Measurements from ENCODE around the gene DGKI.
"Not testable (repeated sequence)": the region's sequence is repeated elsewhere in the genome, so short reads cannot be mapped to it uniquely, and the experiment has no call there.

DGKI gene

DNA sequence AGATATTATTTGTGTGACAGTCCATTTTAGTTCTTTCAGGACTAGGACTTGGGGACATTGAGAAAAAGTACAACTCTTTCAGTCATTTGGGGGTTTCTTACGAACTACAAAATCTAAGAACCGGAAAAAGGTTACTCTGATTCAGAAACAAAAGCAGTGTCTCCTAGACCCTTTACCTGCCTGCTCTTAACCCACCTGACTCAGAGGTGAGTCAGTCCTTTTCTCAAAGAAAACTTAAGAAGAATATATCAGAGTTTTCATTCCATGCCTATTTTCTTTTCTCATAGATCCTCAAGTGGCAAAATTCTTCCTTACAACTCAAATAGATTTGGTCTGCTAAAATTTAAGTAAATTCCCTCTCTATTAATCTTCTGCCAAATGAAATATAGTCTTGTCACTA lies 388.4 kb downstream of the DGKI start:
- DNase-seq = no peak

GRCh38 chr7:137454767-137455166 lies 392.0 kb downstream of the DGKI start:
- DNase-seq = no peak

GRCh38 chr7:137454246-137454724 lies 392.5 kb downstream of the DGKI start:
- no peak for DNase-seq

DNA sequence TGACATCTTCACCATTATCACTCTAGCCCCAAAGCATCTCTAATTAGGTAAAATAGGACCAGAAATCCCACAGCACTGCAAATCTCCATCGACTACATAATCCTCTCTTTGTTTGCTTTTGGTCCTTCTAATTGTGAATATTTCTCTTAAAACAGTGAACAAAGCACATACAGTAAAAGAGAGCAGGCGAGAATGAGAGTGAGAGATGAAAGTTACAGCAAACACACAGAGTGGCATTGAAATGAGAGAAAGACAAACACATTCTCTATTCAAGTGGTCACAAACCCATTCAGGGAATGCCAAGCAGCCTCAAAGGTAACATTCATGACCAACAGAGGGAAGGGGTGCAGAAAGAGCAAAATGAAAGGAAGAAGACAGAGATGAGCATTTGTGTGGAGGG lies 393.4 kb downstream of the DGKI start:
- no peak for DNase-seq

DNA sequence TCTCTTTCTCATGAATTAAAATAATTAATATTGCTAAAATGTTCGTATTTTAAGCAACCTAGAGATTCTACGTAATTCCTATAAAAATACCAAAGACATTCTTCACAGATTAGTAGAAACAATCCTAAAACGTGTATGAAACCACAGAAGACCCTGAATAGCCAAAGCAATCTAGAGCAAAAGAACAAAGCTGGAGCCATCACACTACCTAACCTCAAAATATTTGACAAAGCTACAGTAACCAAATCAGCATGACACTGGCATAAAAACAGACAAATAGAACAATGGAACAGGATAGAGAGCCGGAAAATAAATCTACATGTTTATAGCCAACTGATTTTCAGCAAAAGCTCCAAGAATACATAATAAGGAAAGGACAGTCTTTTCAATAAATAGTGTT lies 397.8 kb downstream of the DGKI start:
- DNase-seq = no peak

DNA sequence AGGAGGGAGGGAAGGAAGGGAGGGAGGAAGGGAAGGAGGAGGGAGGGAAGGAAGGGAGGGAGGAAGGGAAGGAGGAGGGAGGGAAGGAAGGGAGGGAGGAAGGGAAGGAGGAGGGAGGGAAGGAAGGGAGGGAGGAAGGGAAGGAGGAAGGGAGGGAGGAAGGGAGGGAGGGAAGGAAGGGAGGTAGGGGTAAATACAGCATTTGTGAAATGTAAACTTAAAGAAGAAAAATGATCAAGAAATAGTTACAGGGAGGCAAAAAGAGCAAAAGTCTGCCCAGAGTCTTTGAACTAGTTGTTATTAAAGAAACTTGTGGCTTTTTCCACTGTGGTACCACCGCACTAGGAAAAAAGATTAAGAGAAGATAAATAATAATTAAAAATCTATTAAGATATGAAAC lies 398.2 kb downstream of the DGKI start:
- DNase-seq = not testable (repeated sequence)

- DNase-seq = no peak
Measured at GRCh38 chr7:137446025-137446424, 400.7 kb downstream of the DGKI start.

GRCh38 chr7:137445268-137445667 lies 401.5 kb downstream of the DGKI start:
- no peak for DNase-seq

GRCh38 chr7:137443616-137444015 lies 403.2 kb downstream of the DGKI start:
- DNase-seq = no peak

- DNase-seq = no peak
Measured at GRCh38 chr7:137441451-137441850, 405.3 kb downstream of the DGKI start.

- DNase-seq = no peak
Measured at GRCh38 chr7:137439829-137440825, 406.6 kb downstream of the DGKI start.

DNA sequence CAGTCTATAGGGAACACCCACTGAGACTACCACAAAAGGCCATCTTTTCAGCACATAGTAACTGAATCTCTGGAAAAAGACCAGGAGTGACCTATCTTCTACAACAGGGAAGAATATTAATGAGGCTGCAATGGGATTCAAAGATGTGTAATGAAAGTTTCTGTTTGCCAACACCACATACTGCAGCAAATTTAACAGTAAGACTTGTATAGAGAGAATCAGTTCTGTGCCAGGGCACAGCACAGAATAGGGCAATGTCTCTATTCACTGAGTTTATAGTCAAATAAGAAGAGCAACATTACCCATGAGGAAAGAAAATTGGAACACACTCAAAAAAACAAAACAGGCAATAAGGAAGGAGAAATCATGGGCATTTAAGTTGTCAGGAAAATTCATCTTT lies 411.8 kb downstream of the DGKI start:
- no peak for DNase-seq

GRCh38 chr7:137434530-137434929 lies 412.2 kb downstream of the DGKI start:
- DNase-seq = no peak

- DNase-seq = no peak
Measured at GRCh38 chr7:137423321-137423720, 423.5 kb downstream of the DGKI start.

DNA sequence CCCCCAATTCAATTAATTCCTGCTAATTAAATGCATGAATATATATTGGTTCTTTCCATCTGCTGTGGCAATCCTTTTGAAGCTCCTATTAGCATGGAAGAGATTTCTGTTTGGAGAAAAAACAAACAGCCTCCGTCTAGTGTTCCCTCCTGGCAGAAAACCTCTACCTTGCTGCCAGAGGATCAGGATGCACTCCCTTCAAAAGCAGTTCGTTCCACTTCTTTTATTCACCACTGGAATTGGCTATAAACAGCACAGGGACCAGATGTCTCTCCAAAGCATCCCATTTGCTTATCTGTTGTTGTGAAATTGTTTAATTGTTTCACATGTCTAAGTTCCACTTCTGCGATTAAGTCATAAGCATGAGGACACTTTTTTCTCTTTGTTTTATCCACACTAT lies 425.4 kb downstream of the DGKI start:
- no peak for DNase-seq

- no peak for DNase-seq
Measured at GRCh38 chr7:137418841-137419240, 427.9 kb downstream of the DGKI start.

- no peak for DNase-seq
Measured at GRCh38 chr7:137417464-137417863, 429.3 kb downstream of the DGKI start.

DNA sequence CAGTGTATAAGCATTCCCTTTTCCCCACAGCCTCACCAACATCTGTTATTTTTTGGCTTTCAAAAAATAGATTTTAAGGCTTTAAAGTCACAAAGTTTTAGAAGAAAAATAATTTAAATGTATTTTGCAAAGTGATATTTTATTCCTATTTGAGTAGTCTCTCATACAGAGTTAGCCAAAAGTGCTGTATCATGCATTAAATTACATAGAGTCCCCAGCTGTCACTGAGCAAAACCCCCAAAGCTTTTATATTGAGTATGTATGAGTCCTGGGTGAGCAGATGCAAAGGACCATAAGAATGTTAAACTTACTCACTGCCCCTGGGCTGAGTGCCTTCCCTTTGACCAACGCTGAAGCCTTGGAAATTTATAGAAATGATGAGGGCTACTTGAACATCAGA lies 432.9 kb downstream of the DGKI start:
- DNase-seq = no peak

GRCh38 chr7:137411446-137411845 lies 435.3 kb downstream of the DGKI start:
- no peak for DNase-seq

GRCh38 chr7:137408126-137408525 lies 438.6 kb downstream of the DGKI start:
- DNase-seq = no peak

- DNase-seq = no peak
Measured at GRCh38 chr7:137407078-137407477, 439.7 kb downstream of the DGKI start.

DNA sequence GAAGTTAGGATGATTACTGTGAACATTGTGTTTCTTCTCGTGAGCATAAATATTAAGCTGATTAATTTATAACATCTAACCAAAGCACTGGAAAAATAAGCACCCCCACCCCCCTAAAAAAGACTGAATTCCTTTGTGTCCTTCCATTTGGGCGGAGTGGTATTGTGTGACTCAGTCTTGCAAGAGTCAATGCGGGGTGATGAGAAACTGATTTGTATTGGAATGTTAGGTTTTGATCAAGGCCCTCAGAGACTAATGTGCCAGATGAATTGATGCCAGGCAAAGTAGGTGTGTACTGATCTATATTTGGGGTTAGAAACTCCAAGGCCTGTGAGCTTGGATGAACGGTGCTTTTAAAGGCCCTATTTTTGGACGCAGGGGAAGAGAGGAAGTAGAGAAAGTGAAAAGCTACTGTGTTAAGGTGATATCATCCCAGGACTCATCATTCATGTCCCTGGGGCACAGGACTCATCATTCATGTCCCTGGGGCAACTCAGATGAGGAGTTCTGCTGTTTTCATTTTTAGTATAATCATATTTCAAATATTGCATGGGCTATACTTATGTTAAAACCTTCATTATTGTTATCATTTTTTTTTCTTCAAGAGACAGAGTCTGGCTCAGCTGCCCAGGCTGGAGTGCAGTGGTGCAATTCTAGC lies 442.0 kb downstream of the DGKI start:
- no peak for DNase-seq

DNA sequence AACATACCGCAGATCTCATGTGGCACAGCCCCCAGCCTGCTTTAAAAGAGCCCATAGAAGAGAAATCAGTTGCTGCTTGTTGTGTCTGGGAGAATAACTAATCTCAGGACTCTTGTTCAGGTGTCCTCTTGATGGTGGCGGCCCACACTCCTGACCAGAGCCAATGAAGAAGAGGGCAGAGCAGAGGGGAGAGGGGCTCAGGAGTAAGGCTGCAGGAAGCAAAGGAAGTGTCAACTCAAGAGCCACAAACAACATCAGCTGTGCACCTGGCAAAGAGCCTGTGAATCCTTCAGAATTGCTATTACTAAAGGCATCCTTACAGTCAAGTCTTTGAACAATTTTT lies 443.4 kb downstream of the DGKI start:
- no peak for DNase-seq
